Activated CD4-positive, alpha-beta T cell treated with anti-CD3 and anti-CD28 coated beads for 4 hours (primary cell): ENCODE data around the gene MFAP3L.
"Not testable (repeated sequence)": the region's sequence is repeated elsewhere in the genome, so short reads cannot be mapped to it uniquely, and the experiment has no call there.

Experiments used
- DNase-seq, 2 donors: peaks; one replicate each; pipeline ENCODE4 v3.0.0-alpha.2; 2020

Gene MFAP3L

GRCh38 chr4:170026253-170027021 lies at the start of gene MFAP3L:
TSS of gene MFAP3L (minus strand) at chr4:170026395. CDS start at chr4:170005877, 20,518 bp downstream.
- DNase-seq, result peak; percentile 74 to 80

- DNase-seq, result no peak
These were observed 45.0 kb upstream of the MFAP3L start for GRCh38 chr4:170071196-170071595.

- DNase-seq, result no peak
These were observed 42.4 kb upstream of the MFAP3L start for GRCh38 chr4:170068438-170069128.

- DNase-seq, result no peak
These were observed 33.2 kb upstream of the MFAP3L start for GRCh38 chr4:170059421-170059820.

- no peak for DNase-seq
These were observed 32.6 kb upstream of the MFAP3L start for GRCh38 chr4:170058826-170059225.

- no peak for DNase-seq
These were observed 31.7 kb upstream of the MFAP3L start for GRCh38 chr4:170057866-170058265.

GRCh38 chr4:170052919-170053318 lies 26.7 kb upstream of the MFAP3L start:
- no peak for DNase-seq

GRCh38 chr4:170051402-170051801 lies 25.2 kb upstream of the MFAP3L start:
- DNase-seq, result no peak

GRCh38 chr4:170049766-170050165 lies 23.6 kb upstream of the MFAP3L start:
- DNase-seq, result no peak

- peak; percentile 50 to 57 for DNase-seq
These were observed 21.7 kb upstream of the MFAP3L start for GRCh38 chr4:170047771-170048354.

- not testable (repeated sequence) for DNase-seq
These were observed 20.0 kb upstream of the MFAP3L start for GRCh38 chr4:170046156-170046555.

GRCh38 chr4:170040031-170040680 lies 14.0 kb upstream of the MFAP3L start:
- no peak for DNase-seq

GRCh38 chr4:170038769-170039168 lies 12.6 kb upstream of the MFAP3L start:
- no peak for DNase-seq

GRCh38 chr4:170038232-170038631 lies 12.0 kb upstream of the MFAP3L start:
- DNase-seq, result no peak

- no peak for DNase-seq
These were observed 11.3 kb upstream of the MFAP3L start for GRCh38 chr4:170037481-170037880.

- no peak for DNase-seq
These were observed 9.7 kb upstream of the MFAP3L start for GRCh38 chr4:170035845-170036244.

- no peak for DNase-seq
These were observed 9.0 kb upstream of the MFAP3L start for GRCh38 chr4:170035231-170035630.

GRCh38 chr4:170033999-170034398 lies 7.8 kb upstream of the MFAP3L start:
- DNase-seq, result no peak

GRCh38 chr4:170030121-170030520 lies 3.9 kb upstream of the MFAP3L start:
- DNase-seq, result no peak

GRCh38 chr4:170027181-170027829 lies 1.1 kb upstream of the MFAP3L start:
- peak; percentile 88 to 91 for DNase-seq

GRCh38 chr4:170025523-170026252 lies 507 bp downstream of the MFAP3L start:
- DNase-seq, result peak in 1 of 2 donors; percentile 14

GRCh38 chr4:170022211-170022610 lies 4.0 kb downstream of the MFAP3L start:
- DNase-seq, result no peak
